AG20443 (cell line): ENCODE results near the gene ZNF273.
"Not testable (repeated sequence)": the region's sequence is repeated elsewhere in the genome, so short reads cannot be mapped to it uniquely, and the experiment has no call there.

Source experiments
- DNase-seq: peaks from one replicate; pipeline ENCODE4 v3.0.0; 2012; ENCODE audit warnings: low spot score, mixed read lengths

ZNF273 gene

GRCh38 chr7:64902806-64903721 lies at the start of gene ZNF273:
ZNF273 (plus strand) TSS chr7:64903273; CDS start chr7:64903318, 45 bp downstream.
- DNase-seq, result peak; percentile 87

GRCh38 chr7:64853679-64854078 lies 49.4 kb upstream of the ZNF273 start:
- no peak for DNase-seq

GRCh38 chr7:64854969-64855368 lies 48.1 kb upstream of the ZNF273 start:
- no peak for DNase-seq

- peak; percentile 1 for DNase-seq
These were observed 40.1 kb upstream of the ZNF273 start for GRCh38 chr7:64863021-64863420.

GRCh38 chr7:64863530-64863929 lies 39.5 kb upstream of the ZNF273 start:
- not testable (repeated sequence) for DNase-seq

GRCh38 chr7:64863969-64864368 lies 39.1 kb upstream of the ZNF273 start:
- no peak for DNase-seq

GRCh38 chr7:64867863-64868440 lies 35.1 kb upstream of the ZNF273 start:
- DNase-seq, result peak; percentile 2

- peak; percentile 2 for DNase-seq
These were observed 34.6 kb upstream of the ZNF273 start for GRCh38 chr7:64868499-64868898.

- peak; percentile 5 for DNase-seq
These were observed 33.9 kb upstream of the ZNF273 start for GRCh38 chr7:64869121-64869725.

GRCh38 chr7:64869912-64870562 lies 33.0 kb upstream of the ZNF273 start:
- DNase-seq, result peak; percentile 5

- peak; percentile 3 for DNase-seq
These were observed 32.4 kb upstream of the ZNF273 start for GRCh38 chr7:64870656-64871055.

GRCh38 chr7:64871761-64872160 lies 31.3 kb upstream of the ZNF273 start:
- DNase-seq, result peak; percentile 3

GRCh38 chr7:64872351-64873154 lies 30.5 kb upstream of the ZNF273 start:
- DNase-seq, result peak; percentile 3

- DNase-seq, result peak; percentile 4
These were observed 29.9 kb upstream of the ZNF273 start for GRCh38 chr7:64873155-64873500.

- DNase-seq, result no peak
These were observed 29.6 kb upstream of the ZNF273 start for GRCh38 chr7:64873517-64873916.

GRCh38 chr7:64874114-64874513 lies 29.0 kb upstream of the ZNF273 start:
- DNase-seq, result peak; percentile 3

GRCh38 chr7:64874562-64875250 lies 28.4 kb upstream of the ZNF273 start:
- DNase-seq, result peak; percentile 3

GRCh38 chr7:64875258-64875657 lies 27.8 kb upstream of the ZNF273 start:
- no peak for DNase-seq

GRCh38 chr7:64875658-64876406 lies 27.2 kb upstream of the ZNF273 start:
- peak; percentile 3 for DNase-seq
